Loucy (cell line): ENCODE results near the gene GATA1.

ENCODE experiments used
- H2AFZ ChIP-seq: fragments of 200-600 bp; sonication (generic); 2 replicates; pipeline ENCODE4 v1.6.0; 2016; ENCODE audit warnings: antibody characterized with exemption, mild to moderate bottlenecking, low read length, moderate library complexity
- H3F3A ChIP-seq: fragments of 200-600 bp; 2 replicates; pipeline ENCODE4 v1.6.0; 2016; ENCODE audit warnings: antibody characterized with exemption, low read depth, mild to moderate bottlenecking
- H3K27me3 ChIP-seq: fragments of 200-600 bp; sonication (generic); 2 replicates; pipeline ENCODE4 v1.6.1; 2014; ENCODE audit warnings: low read length, mild to moderate bottlenecking; ENCODE audit not compliant: insufficient read depth, poor library complexity, severe bottlenecking
- H3K36me3 ChIP-seq: fragments of 200-600 bp; sonication (generic); 2 replicates; pipeline ENCODE4 v1.6.1; 2016; ENCODE audit warnings: low read length; ENCODE audit not compliant: insufficient read depth
- H3K4me1 ChIP-seq: fragments of 200-600 bp; sonication (generic); 2 replicates; pipeline ENCODE4 v1.5.1; 2014; ENCODE audit warnings: low read length, mild to moderate bottlenecking; ENCODE audit not compliant: insufficient read depth, poor library complexity, severe bottlenecking
- H3K4me2 ChIP-seq: fragments of 200-600 bp; sonication (generic); 2 replicates; pipeline ENCODE4 v1.6.0; 2014; ENCODE audit warnings: antibody characterized with exemption, low read length, low read depth, mild to moderate bottlenecking; ENCODE audit not compliant: poor library complexity, severe bottlenecking
- H3K4me3 ChIP-seq: fragments of 200-600 bp; sonication (generic); 2 replicates; pipeline ENCODE4 v1.5.1; 2014; ENCODE audit warnings: low read length, mild to moderate bottlenecking, mixed read lengths; ENCODE audit not compliant: poor library complexity, severe bottlenecking
- H3K79me2 ChIP-seq: fragments of 200-600 bp; sonication (generic); 2 replicates; pipeline ENCODE4 v1.6.1; 2014; ENCODE audit warnings: low read length; ENCODE audit not compliant: insufficient read depth
- H3K9ac ChIP-seq: fragments of 200-600 bp; sonication (generic); 2 replicates; pipeline ENCODE4 v1.6.0; 2014; ENCODE audit warnings: mild to moderate bottlenecking, low read depth, low read length, moderate library complexity; ENCODE audit not compliant: poor library complexity, severe bottlenecking
- H3K9me2 ChIP-seq: fragments of 200-600 bp; sonication (generic); replicated peaks from 2 replicates; pipeline ENCODE4 v1.6.1; 2016; ENCODE audit warnings: low read depth, low read length, mixed read lengths
- H3K9me3 ChIP-seq: fragments of 200-600 bp; sonication (generic); 2 replicates; pipeline ENCODE4 v1.6.1; 2014; ENCODE audit warnings: mild to moderate bottlenecking, antibody characterized with exemption, low read length, low read depth; ENCODE audit not compliant: insufficient read depth
- H4K20me1 ChIP-seq: fragments of 200-600 bp; sonication (generic); 2 replicates; pipeline ENCODE4 v1.6.0; 2014; ENCODE audit warnings: antibody characterized with exemption, low read length, mild to moderate bottlenecking; ENCODE audit not compliant: insufficient read depth, poor library complexity, severe bottlenecking
- CTCF ChIP-seq: fragments of 200-600 bp; sonication (generic); conservative IDR thresholded peaks from 2 replicates; pipeline ENCODE4 v1.5.1; 2014; ENCODE audit warnings: mild to moderate bottlenecking, antibody characterized with exemption, low read length
- EZH2phosphoT487 ChIP-seq: fragments of 200-600 bp; IDR thresholded peaks from 2 replicates; pipeline ENCODE4 v1.6.1; 2018; ENCODE audit warnings: antibody characterized with exemption, mild to moderate bottlenecking, moderate library complexity, borderline replicate concordance

GATA1 gene

GRCh38 chrX:48787505-48788443, 1.4 kb downstream of the GATA1 start:
- Histone ChIP-seq H3K27me3 (no peaks in the 10 kb centered on the region), H4K20me1 (no peaks in the 10 kb centered on the region), H2AFZ (no peak overlapping the region), H3K36me3 (no peaks in the 10 kb centered on the region), H3K79me2 (no peaks in the 10 kb centered on the region), H3F3A (no peaks in the 10 kb centered on the region), H3K9ac (no peak overlapping the region), H3K4me1 (no peaks in the 10 kb centered on the region), H3K4me2 (no peak overlapping the region), H3K9me3 (no peaks in the 10 kb centered on the region), H3K4me3 (no peak overlapping the region), H3K9me2 (no peaks in the 10 kb centered on the region)
- no peak for TF ChIP-seq CTCF

- Histone ChIP-seq H3K9me3 (no peaks in the 10 kb centered on the region), H3K4me2 (no peak overlapping the region), H3K9me2 (no peaks in the 10 kb centered on the region), H3K27me3 (no peaks in the 10 kb centered on the region), H3K4me1 (no peaks in the 10 kb centered on the region), H3F3A (no peaks in the 10 kb centered on the region), H3K4me3 (no peak overlapping the region), H3K36me3 (no peaks in the 10 kb centered on the region), H4K20me1 (no peaks in the 10 kb centered on the region), H3K9ac (no peak overlapping the region), H2AFZ (no peak overlapping the region), H3K79me2 (no peaks in the 10 kb centered on the region)
- TF ChIP-seq EZH2phosphoT487: no peak
- TF ChIP-seq CTCF: no peak
Observed at GRCh38 chrX:48789366-48790220, 3.2 kb downstream of the GATA1 start.

GRCh38 chrX:48790477-48790876, 4.1 kb downstream of the GATA1 start:
- Histone ChIP-seq H3K4me1 (no peaks in the 10 kb centered on the region), H2AFZ (no peak overlapping the region), H3K4me2 (no peak overlapping the region), H3K4me3 (no peak overlapping the region), H3F3A (no peaks in the 10 kb centered on the region), H3K36me3 (no peaks in the 10 kb centered on the region), H3K27me3 (no peaks in the 10 kb centered on the region), H3K9me2 (no peaks in the 10 kb centered on the region), H3K79me2 (no peaks in the 10 kb centered on the region), H4K20me1 (no peaks in the 10 kb centered on the region), H3K9me3 (no peaks in the 10 kb centered on the region), H3K9ac (no peak overlapping the region)
- TF ChIP-seq CTCF: no peak
- TF ChIP-seq EZH2phosphoT487: no peak
